ENCODE data around the gene SRD5A3.

DNA sequence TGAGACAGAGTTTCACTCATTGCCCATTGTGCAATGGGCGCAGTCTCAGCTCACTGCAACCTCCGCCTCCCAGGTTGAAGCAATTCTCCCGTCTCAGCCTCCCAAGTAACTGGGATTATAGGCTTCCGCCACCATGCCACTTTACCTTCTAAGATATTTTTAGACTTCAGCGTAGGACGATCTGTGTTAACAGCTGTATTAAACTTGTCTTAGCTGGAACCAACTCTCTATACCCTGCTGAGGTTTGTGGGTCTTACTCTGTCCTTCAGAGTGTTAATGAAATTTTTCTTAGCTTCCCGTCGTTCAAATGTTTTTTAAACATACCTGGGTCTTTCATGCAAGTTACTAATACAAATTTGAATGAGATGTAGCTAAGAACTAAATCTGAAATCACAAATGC, 64.4 kb downstream of the SRD5A3 start:
- no peak for TF ChIP-seq CTCF (IDR thresholded peaks at IDR 0.05; ENCODE audit: low read depth, low read length)
- no peak for TF ChIP-seq EZH2phosphoT487 (IDR thresholded peaks at IDR 0.05; ENCODE audit: low read depth)
